Hepatocyte (in vitro differentiated cells): ENCODE measurements around the gene PIAS1.

Experiments used
- EZH2 ChIP-seq: fragments of 200-600 bp; sonication (generic); IDR thresholded peaks from 2 replicates; pipeline ENCODE4 v1.6.1; 2016; ENCODE audit warnings: antibody characterized with exemption, mild to moderate bottlenecking, borderline replicate concordance
- EZH2phosphoT487 ChIP-seq: fragments of 200-600 bp; sonication (generic); IDR thresholded peaks from one replicate; pipeline ENCODE4 v1.6.1; 2018; ENCODE audit warnings: antibody characterized with exemption, mild to moderate bottlenecking, low read depth, moderate library complexity; ENCODE audit not compliant: unreplicated experiment, severe bottlenecking
- TF ChIP-seq, protein P1 (sequence below): fragments of 200-600 bp; sonication (generic); IDR thresholded peaks from 2 replicates; pipeline ENCODE4 v1.5.1; 2016; ENCODE audit warnings: antibody characterized with exemption, mild to moderate bottlenecking; ENCODE audit not compliant: poor library complexity

DNA sequence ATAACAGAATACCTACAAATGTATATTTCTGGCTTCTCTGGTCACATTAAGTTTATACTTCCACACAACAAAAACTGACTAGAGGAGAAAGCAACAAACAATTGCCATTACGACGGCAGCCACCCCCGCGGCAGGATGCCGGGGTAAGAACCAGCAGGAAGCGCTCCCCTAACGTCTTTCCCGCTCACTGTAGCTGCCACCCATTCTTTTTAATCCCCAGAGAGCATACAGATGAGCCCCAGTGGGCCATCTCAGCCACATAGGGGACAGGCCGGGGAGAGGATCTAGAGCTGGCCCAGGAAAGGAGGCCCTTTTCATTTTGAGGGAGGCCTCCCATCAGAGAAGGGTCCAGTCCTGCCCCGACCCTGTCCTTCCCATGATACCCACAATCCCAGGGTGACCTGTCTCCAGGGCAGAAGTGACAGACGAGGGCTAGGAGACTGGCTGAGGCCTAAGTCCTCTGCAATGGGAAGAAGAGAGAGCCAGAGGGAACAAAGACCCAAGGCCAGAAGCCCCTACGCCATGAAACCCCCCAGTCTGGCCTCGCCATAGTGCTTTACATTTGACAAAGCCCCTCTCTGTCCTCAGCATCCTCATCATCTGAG is 154.6 kb downstream of the PIAS1 start:
- TF ChIP-seq, protein P1, sequence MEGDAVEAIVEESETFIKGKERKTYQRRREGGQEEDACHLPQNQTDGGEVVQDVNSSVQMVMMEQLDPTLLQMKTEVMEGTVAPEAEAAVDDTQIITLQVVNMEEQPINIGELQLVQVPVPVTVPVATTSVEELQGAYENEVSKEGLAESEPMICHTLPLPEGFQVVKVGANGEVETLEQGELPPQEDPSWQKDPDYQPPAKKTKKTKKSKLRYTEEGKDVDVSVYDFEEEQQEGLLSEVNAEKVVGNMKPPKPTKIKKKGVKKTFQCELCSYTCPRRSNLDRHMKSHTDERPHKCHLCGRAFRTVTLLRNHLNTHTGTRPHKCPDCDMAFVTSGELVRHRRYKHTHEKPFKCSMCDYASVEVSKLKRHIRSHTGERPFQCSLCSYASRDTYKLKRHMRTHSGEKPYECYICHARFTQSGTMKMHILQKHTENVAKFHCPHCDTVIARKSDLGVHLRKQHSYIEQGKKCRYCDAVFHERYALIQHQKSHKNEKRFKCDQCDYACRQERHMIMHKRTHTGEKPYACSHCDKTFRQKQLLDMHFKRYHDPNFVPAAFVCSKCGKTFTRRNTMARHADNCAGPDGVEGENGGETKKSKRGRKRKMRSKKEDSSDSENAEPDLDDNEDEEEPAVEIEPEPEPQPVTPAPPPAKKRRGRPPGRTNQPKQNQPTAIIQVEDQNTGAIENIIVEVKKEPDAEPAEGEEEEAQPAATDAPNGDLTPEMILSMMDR, result no peak
- no peak for TF ChIP-seq EZH2
- TF ChIP-seq EZH2phosphoT487, result no peak
